Measurements from ENCODE around the gene PRKD3.
"Not testable (repeated sequence)": the region's sequence is repeated elsewhere in the genome, so short reads cannot be mapped to it uniquely, and the experiment has no call there.

The PRKD3 gene

DNA sequence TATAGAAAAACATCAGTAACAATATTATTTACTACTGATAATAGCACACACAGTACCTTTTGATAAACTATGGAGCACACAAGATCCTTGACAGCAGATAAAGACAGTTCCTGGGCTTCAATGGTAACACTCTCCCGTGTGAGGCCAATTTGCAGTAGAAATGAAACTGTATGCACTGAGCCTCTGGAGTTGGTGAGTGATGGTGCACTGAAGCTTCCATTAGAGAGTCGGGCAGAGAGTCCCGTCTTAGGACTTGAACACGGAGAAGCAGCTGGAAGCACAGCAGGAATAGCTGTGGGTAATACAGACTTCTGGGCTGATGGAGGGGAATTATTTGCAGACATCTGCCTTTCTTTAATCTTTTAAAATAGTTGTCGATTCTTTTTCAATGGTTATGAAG lies 8.5 kb downstream of the PRKD3 start:
- DNase-seq (ENCODE audit: low spot score): no peak

DNA sequence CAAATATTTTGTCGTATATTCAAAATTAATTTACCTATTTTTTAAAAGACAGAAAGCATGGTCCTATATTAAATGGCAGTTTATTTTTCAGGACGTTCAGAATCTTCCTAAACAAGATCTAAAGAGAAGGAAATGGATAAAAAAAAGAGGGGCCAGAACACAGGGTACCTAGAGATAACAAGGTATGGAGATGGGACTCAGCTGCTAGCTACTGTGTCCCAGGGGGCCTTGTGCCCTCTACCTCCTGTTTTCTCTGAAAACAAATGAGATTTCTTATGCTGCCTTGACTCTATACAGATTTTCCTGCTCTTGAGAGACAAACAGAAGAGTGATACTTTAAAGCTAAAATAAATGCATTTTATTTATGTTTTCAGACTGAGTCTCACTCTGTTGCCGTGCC lies 9.3 kb downstream of the PRKD3 start:
- DNase-seq (ENCODE audit: low spot score): no peak

DNA sequence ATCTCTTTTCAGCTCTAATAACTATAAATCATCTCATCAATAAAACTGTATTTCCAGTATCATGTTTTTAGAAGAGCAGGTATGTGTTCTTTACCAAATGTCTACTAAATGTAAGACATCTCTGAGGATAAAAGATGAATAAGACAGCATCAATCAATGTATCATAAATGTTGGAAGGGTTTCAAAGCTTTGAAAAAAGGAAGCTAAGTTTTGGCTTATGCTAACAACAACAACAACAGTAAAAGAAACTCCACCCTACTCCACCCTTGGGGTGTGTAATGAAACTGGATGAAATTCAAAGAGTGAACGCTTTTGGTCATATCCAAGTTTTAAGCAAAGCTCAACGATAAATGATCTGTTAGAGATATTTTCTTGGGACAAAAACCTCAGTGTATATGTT lies 17.1 kb downstream of the PRKD3 start:
- no peak for DNase-seq (ENCODE audit: low spot score)

DNA sequence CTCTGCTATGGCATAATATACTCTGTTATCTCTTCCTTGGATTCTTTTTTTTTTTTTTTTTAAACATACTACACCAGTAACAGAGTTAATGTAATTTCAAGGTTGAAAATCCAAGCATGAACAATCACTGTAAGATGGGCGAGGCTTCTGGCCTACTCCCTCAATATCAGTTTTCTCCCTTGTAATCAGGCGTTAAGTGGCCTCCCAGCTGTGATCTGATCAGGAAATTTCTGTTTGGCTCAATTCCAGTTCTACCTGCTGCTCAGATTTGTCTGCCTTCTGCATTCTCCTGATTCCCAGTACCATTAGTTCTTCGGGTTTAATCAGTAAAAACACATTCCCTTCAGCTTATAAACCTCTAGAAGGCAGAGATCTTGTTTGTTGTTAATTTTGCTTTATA lies 18.6 kb downstream of the PRKD3 start:
- DNase-seq (ENCODE audit: low spot score): no peak

DNA sequence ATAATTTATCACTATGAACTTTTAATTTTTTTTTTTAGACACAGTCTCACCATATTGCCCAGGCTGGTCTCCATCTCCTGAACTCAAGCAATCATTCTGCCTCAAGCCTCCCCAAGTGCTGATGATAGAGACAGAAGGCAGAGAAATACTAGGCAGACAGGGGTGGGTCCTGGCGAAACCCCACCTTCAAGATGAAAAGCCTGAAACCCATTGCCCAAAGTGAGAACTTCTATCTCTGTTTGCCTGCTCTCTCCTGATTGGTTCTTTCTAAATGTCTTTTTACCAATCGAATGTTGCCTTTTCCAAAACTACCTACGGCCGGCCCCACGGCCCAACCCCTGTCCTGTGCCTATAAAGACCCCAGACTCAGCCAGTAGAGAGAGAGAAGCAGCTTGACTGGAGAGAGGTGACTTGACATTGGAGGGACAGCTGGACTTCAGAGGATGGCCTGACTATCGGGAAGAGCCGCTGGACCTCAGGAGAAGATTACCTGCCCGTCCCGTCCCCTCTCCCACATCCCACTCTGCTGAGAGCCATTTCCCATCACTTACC lies 21.9 kb downstream of the PRKD3 start:
- no peak for DNase-seq (ENCODE audit: low spot score)

DNA sequence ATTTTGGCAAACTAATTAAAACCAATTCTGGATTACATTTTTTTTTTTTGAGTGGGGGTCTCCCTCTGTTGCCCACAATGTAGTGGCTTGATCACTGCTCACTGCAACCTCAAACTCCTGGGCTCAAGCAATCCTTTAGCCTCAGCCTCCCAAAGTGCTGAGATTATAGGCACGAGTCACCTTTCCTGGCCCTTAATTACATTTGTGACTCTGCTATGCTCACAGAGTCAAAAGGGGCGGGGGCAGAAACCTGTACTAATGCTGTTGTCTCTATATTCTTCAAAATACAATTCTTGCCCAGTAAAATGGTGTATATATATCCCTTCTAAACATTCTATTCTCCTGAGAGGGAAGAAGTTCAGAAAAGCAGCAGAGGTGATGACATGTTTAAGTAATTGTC lies 23.2 kb downstream of the PRKD3 start:
- DNase-seq (ENCODE audit: low spot score): peak; percentile 30

DNA sequence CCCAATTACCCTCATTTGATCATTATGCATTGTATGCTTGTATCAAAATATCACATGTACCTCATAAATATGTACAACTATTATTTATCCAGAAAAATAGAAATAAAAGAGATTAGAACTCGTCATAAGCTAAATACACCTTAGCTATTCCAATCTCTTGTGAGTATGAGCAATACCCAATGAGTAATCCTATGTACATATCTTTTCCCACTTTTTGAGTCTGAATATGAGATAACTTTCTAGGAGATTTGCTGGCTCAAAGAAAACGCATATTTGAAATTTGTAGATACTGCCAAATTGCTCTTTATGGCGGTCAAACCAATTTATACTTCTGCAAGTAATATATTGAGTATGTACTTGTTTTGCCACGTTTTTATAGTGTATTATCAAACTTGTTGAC lies 24.1 kb downstream of the PRKD3 start:
- DNase-seq (ENCODE audit: low spot score): no peak

DNA sequence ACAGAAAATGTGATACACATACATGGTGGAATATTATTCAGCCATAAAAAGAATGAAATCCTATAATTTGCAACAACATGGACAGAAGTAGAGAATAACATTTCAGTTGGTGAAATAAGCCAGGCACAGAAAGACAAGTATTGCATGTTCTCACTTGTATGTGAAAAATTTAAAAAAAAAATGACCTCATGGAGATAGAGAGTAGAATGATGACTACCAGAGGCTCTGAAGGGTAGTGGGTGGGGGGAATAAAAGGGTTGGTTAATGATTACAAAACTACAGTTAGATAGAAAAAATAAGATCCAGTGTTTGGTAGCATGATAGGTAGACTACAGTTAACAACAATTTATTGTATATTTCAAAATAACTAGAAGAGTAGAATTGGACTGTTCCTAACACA lies 24.5 kb downstream of the PRKD3 start:
- DNase-seq (ENCODE audit: low spot score): peak; percentile 27

DNA sequence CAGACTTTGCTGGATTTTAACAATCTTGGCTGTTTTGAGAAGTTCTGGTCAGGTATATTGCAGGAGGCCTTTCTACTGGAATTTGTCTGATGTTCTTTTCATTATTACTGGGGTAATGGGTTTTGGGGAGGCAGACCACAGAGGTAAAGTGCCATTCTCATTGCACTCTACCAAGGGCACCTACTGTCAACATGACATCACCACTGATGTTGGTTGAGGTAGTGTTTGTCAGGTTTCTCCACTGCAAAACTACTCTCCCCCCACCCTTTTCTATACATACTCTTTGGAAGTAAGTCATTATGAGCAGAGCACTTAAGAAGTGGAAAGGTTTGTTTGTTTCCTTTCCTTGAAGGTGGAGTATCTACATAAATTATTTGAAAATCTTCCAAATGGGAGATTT lies 27.0 kb downstream of the PRKD3 start:
- DNase-seq (ENCODE audit: low spot score): no peak

DNA sequence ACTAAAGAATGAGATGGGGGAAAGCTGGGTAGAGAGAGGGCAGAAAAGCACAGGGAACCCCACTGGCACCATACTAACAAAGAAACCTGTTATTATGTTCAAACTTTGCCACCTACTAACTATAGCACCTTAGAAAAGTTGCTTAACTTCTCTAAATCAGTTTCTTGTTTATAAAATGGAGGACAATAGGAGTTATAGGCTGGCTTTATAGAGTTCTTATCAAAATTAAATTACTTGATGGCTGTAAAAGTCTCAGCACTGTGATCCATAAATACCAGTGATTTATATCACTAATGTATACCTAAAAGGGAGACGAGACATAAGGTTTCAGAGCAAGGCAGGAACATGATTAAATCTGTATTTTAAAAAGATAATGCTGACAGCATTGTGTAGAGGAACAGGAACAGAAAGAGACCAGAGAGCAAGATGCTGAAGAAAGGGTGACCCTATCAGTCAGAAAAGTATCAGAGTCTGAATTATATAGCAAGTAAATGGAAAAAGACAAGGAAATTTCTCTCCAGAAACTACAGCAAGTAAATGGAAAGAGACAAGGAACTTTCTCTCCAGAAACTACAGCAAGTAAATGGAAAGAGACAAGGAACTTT lies 29.1 kb downstream of the PRKD3 start:
- DNase-seq (ENCODE audit: low spot score): no peak

DNA sequence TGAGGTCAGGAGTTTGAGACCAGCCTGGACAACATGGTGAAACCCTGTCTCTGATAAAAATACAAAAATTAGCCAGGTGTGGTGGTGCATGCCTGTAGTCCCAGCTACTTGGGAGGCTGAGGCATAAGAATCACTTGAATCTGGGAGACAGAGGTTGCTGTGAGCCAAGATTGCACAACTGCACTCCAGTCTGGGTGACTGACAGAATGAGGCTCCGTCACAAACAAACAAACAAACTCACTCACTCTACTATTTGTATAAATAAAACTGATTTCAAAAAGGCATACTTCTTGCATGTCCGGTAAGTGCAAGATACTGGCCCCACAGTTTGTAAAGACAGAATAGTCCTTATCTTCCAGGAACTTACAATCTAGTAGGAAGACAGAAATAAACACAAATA lies 29.8 kb downstream of the PRKD3 start:
- not testable (repeated sequence) for DNase-seq (ENCODE audit: low spot score)

DNA sequence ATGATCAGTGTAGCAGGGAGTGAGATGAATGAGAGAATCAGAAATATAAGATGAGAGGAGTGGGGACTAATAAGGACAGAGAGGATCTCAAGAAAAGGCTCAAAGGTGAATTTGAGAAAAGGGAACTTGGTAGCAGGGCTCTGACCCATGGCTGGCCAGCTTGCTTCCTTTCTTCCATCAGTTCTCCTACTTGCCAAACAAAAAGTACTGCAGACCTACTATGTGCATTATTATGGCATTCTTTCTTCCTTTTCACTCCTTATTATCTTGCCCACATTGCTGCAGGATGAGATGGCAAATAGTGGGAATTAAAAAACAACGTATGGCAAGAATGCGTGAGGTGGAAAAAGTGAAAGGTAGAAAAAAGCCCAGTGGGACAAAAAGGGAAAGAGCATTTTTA lies 33.0 kb downstream of the PRKD3 start:
- DNase-seq (ENCODE audit: low spot score): no peak

DNA sequence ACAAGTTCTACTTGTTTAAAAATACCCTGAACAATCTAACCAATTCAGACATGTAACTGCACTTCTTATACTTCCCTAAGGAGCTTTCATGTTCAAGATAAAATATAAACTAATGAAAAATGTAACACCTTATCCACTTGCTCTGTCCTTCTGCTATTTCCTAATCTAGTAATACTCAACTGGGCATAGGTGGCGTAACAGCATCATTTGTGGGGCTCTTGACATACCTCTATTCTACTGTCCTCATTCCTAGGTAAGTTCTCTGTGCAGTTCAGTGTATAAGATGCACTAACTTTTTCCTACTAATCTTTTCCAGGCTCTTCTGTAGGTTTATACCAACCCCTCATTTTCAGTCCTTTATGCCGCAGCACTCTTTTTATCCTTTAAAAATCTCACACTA lies 36.7 kb downstream of the PRKD3 start:
- DNase-seq (ENCODE audit: low spot score): no peak

DNA sequence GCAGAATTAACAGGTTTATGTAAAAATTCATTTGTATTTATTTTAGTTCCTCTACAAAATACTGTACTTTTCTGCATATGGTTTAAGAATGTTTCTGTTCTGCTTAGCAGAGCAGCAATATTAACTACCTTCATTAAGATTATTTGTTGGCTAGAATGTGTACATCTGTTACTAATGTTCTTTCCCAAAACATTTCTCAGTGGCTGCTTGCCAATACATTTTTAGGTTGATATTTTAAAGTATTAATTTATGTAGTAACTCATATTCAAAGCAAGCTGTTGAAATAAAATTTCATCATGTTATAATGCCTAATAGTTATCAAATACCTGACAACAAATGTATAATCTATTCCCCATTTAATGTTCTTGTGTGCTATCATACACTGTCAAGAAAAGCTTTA lies 40.3 kb downstream of the PRKD3 start:
- DNase-seq (ENCODE audit: low spot score): no peak

DNA sequence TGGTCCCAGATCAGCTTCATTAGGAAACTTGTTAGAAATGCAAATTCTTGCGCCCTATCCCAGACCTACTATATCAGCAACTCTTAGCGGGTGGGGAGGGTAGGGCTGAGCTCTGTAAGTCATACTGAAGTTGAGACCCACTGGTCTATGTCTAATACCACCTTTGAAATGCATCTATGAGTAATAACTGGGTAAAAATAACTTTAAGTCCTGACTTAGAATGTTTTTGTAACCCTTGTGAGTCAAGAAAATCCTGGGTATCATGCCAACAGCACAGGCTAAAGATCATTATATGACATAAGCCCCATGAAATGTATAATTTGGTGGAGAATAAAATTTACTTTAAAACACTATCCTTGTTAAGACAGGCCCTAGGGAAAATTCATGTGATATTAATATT lies 41.4 kb downstream of the PRKD3 start:
- DNase-seq (ENCODE audit: low spot score): peak; percentile 82

DNA sequence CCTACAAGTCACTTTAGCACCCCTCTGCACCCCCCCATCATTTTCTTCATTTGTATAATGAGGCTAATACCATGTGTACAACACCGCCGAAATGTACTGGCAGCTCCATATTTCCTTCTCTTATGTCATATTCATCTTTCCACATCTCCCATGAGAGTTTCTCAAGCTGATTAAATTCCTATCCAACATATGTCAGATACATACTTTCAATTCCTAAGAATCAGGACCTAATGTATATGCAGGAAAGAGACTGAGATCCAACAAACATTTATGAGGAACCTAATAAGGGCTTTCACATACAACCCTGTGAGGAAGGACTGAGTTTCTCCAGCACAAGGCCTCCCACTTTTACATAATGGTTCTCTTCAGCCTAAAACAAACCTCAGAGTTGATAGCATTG lies 41.9 kb downstream of the PRKD3 start:
- DNase-seq (ENCODE audit: low spot score): no peak

DNA sequence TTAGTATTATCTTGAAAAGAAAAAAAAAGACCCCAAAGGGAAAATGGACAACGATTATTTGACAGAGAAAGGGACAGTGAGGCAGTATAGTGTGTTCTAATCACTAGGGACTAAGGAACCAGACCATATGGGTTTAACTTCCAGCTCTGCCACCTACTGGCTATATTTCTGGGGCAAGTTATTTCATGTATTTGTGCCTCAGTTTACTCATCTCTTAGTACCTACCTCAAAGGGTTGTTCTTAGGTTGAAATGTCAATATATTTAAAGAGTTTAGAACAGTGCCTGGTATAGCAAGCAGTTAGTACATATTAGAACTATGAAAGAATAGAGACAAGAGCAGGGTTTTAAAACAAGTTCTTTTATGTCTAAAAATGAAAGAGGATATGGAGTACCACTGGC lies 42.7 kb downstream of the PRKD3 start:
- DNase-seq (ENCODE audit: low spot score): no peak

DNA sequence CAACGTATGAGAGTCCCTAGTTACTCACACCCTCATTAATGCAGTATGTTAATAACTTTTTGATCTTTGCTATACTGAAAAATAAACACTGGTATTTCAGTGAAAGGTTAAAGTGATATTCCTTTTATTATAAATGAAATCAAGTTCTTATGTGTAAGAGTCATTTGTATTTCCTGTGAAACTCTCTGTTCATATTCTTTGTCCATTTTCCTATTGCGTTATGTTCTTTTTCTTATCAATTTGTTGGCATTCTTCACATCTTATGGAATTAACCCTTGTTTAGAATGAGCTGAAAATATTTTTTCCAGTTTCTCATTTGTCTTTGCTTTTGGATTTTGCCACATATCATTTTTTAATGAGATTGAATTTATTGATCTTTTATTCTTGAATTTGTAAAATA lies 48.3 kb downstream of the PRKD3 start:
- DNase-seq (ENCODE audit: low spot score): no peak

Measured in kidney tubule cell (primary cell).